Measurements from ENCODE around the gene RAC2.

RAC2 gene

GRCh38 chr22:37244114-37244921, at the start of gene RAC2:
TSS of gene RAC2 (minus strand) at chr22:37244269. CDS start at chr22:37244148, 121 bp downstream.
- DNase-seq (ENCODE audit: low spot score) = peak; percentile 94

GRCh38 chr22:37293172-37293571, 49.1 kb upstream of the RAC2 start:
- DNase-seq (ENCODE audit: low spot score) = no peak

- DNase-seq (ENCODE audit: low spot score) = no peak
Observed at GRCh38 chr22:37292641-37293040, 48.6 kb upstream of the RAC2 start.

GRCh38 chr22:37291559-37292298, 47.7 kb upstream of the RAC2 start:
- DNase-seq (ENCODE audit: low spot score) = no peak

- DNase-seq (ENCODE audit: low spot score) = no peak
Observed at GRCh38 chr22:37290737-37291136, 46.7 kb upstream of the RAC2 start.

- no peak for DNase-seq (ENCODE audit: low spot score)
Observed at GRCh38 chr22:37289156-37289735, 45.2 kb upstream of the RAC2 start.

- DNase-seq (ENCODE audit: low spot score) = peak; percentile 45
Observed at GRCh38 chr22:37288521-37288920, 44.5 kb upstream of the RAC2 start.

GRCh38 chr22:37287550-37287951, 43.5 kb upstream of the RAC2 start:
- DNase-seq (ENCODE audit: low spot score) = no peak

GRCh38 chr22:37285937-37286336, 41.9 kb upstream of the RAC2 start:
- no peak for DNase-seq (ENCODE audit: low spot score)

- DNase-seq (ENCODE audit: low spot score) = peak; percentile 87
Observed at GRCh38 chr22:37284805-37285355, 40.8 kb upstream of the RAC2 start.

- DNase-seq (ENCODE audit: low spot score) = no peak
Observed at GRCh38 chr22:37284126-37284804, 40.2 kb upstream of the RAC2 start.

- peak; percentile 66 for DNase-seq (ENCODE audit: low spot score)
Observed at GRCh38 chr22:37283393-37283937, 39.4 kb upstream of the RAC2 start.

GRCh38 chr22:37282385-37282677, 38.3 kb upstream of the RAC2 start, which contains the start of gene CYTH4:
TSS of gene CYTH4 (plus strand) at chr22:37282508. CDS start at chr22:37282570, 62 bp downstream.
- peak; percentile 74 for DNase-seq (ENCODE audit: low spot score)

GRCh38 chr22:37281646-37282384, 37.7 kb upstream of the RAC2 start:
- no peak for DNase-seq (ENCODE audit: low spot score)

- no peak for DNase-seq (ENCODE audit: low spot score)
Observed at GRCh38 chr22:37281195-37281594, 37.1 kb upstream of the RAC2 start.

- DNase-seq (ENCODE audit: low spot score) = no peak
Observed at GRCh38 chr22:37280718-37281117, 36.6 kb upstream of the RAC2 start.

GRCh38 chr22:37279331-37280181, 35.5 kb upstream of the RAC2 start:
- DNase-seq (ENCODE audit: low spot score) = no peak

- no peak for DNase-seq (ENCODE audit: low spot score)
Observed at GRCh38 chr22:37278261-37278660, 34.2 kb upstream of the RAC2 start.

GRCh38 chr22:37277384-37277783, 33.3 kb upstream of the RAC2 start:
- DNase-seq (ENCODE audit: low spot score) = no peak

GRCh38 chr22:37276776-37277175, 32.7 kb upstream of the RAC2 start:
- DNase-seq (ENCODE audit: low spot score) = no peak
